Stimulated activated CD8-positive, alpha-beta memory T cell treated with anti-CD3 and anti-CD28 coated beads, Interleukin-15, amount 100 ng/mL, for 4 hours (primary cell): Measurements from ENCODE around the gene PICALM.
"Not testable (repeated sequence)": the region's sequence is repeated elsewhere in the genome, so short reads cannot be mapped to it uniquely, and the experiment has no call there.

Experiments
- DNase-seq, 2 donors: peaks; one replicate each; pipeline ENCODE4 v3.0.0-alpha.2; 2020; ENCODE audit warnings: low read depth in 2 of 2

The PICALM gene

GRCh38 chr11:85988780-85989179 is 80.1 kb downstream of the PICALM start:
- DNase-seq, result no peak

- DNase-seq, result no peak
Measured at GRCh38 chr11:85977751-85978160, 91.1 kb downstream of the PICALM start.

GRCh38 chr11:85976525-85976924 is 92.4 kb downstream of the PICALM start:
- no peak for DNase-seq

GRCh38 chr11:85974122-85974521 is 94.8 kb downstream of the PICALM start:
- no peak for DNase-seq

GRCh38 chr11:85970593-85970992 is 98.3 kb downstream of the PICALM start:
- DNase-seq, result no peak

GRCh38 chr11:85967457-85967856 is 101.4 kb downstream of the PICALM start:
- DNase-seq, result no peak

- DNase-seq, result no peak
Measured at GRCh38 chr11:85965202-85965601, 103.7 kb downstream of the PICALM start.

GRCh38 chr11:85961930-85962363 is 106.9 kb downstream of the PICALM start:
- DNase-seq, result no peak

- DNase-seq, result no peak
Measured at GRCh38 chr11:85961130-85961529, 107.8 kb downstream of the PICALM start.

GRCh38 chr11:85960678-85961077 is 108.2 kb downstream of the PICALM start:
- no peak for DNase-seq

- no peak for DNase-seq
Measured at GRCh38 chr11:85955531-85955930, 113.4 kb downstream of the PICALM start.

GRCh38 chr11:85953491-85954143 is 115.3 kb downstream of the PICALM start:
- DNase-seq, result no peak

- DNase-seq, result not testable (repeated sequence)
Measured at GRCh38 chr11:85952108-85952485, 116.8 kb downstream of the PICALM start.

- DNase-seq, result no peak
Measured at GRCh38 chr11:85951428-85952107, 117.3 kb downstream of the PICALM start.

GRCh38 chr11:85951049-85951405 is 117.9 kb downstream of the PICALM start:
- no peak for DNase-seq

- no peak for DNase-seq
Measured at GRCh38 chr11:85950317-85951048, 118.4 kb downstream of the PICALM start.

- DNase-seq, result no peak
Measured at GRCh38 chr11:85949798-85950197, 119.1 kb downstream of the PICALM start.

- DNase-seq, result no peak
Measured at GRCh38 chr11:85948884-85949283, 120.0 kb downstream of the PICALM start.

GRCh38 chr11:85947431-85948272 is 121.2 kb downstream of the PICALM start:
- DNase-seq, result no peak

GRCh38 chr11:85946221-85946620 is 122.7 kb downstream of the PICALM start:
- DNase-seq, result no peak

GRCh38 chr11:85945788-85946187 is 123.1 kb downstream of the PICALM start:
- DNase-seq, result no peak

- DNase-seq, result no peak
Measured at GRCh38 chr11:85945296-85945695, 123.6 kb downstream of the PICALM start.
